BJ (cell line): ENCODE results near the gene RAB35. TPM values are rescaled to one million over a fixed set of nuclear protein-coding genes. Genes with fewer than 3 reads are reported as not detected.

ENCODE experiments used
- CTCF ChIA-PET: fragments of 350-600 bp; formaldehyde crosslinking; extraction: SDS; loops from one replicate; lab custom pipeline; 2021; ENCODE audit warnings: antibody characterized with exemption, inconsistent platforms; lab: Yijun Ruan, JAX
- POLR2A ChIA-PET: fragments of 300-600 bp; sonication (Branson Sonifier 250); formaldehyde crosslinking; extraction: SDS; loops from one replicate; lab custom pipeline; 2021; ENCODE audit warnings: antibody characterized with exemption; lab: Charles Lee
- DNase-seq: peaks from one replicate; pipeline ENCODE4 v3.0.0-alpha.2; 2011; ENCODE audit warnings: low read depth
- H3K27me3 ChIP-seq: 2 replicates; pipeline ENCODE4 v1.6.0; 2011; ENCODE audit warnings: low read length; ENCODE audit not compliant: control insufficient read depth, insufficient read depth
- H3K36me3 ChIP-seq: 2 replicates; pipeline ENCODE4 v1.5.1; 2011; ENCODE audit warnings: low read length; ENCODE audit not compliant: control insufficient read depth, insufficient read depth
- H3K4me3 ChIP-seq: 2 replicates; pipeline ENCODE4 v1.5.1; 2011; ENCODE audit warnings: low read depth, mild to moderate bottlenecking, control low read depth, low read length
- polyA plus RNA-seq: library from polyadenylated mRNA; depleted of rRNA; stranded (reverse); fragments of >200 nt; gene quantifications from 2 replicates; pipeline ENCODE4 v1.2.3, GENCODE V29; 2011
- TF ChIP-seq, protein P1 (sequence below): IDR thresholded peaks from 2 replicates; pipeline ENCODE4 v1.5.1; 2011; ENCODE audit warnings: low read depth, mild to moderate bottlenecking, control low read depth, inconsistent platforms, low read length, moderate library complexity; ENCODE audit not compliant: insufficient read depth

The RAB35 gene
- polyA plus RNA-seq, 1 experiment, result 50.3 TPM

DNA sequence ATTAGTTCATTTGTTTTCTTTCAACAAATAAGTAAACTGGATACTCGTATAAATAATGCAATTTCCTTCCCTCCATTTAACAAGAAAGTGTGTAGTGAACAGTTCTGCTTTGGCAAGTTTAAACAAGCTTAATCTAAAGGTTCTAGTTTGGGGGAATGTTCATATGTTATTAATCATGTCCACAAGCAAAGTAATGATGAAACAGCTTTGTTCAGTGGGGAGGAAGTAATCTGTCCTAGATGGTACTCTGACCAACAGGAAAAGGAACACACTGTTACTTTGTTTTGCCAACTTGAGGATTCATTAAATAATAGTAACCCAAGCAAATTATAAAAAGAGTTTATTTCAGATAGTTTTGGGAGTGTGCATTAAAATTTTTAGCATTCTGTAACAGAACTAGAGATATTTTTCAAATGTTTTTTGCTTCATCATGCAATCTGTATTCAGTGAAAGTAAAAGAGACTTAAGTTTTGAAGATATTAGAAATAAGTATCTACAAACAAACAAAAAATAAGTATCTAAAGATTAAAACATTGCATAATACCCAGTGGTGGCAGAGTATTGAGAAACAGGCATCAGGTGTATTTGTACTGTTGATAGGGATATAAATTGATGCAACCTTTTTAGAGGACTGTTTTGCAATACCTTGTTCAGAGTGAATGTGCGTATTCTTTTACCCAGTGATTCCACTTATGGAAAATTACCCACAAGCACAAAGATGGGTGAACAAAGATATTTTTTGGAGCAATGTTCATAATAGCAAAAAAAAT lies 61.1 kb downstream of the RAB35 start:
- H3K36me3 ChIP-seq, result no peaks in the 10 kb centered on the region
- DNase-seq, result no peak
- no peak overlapping the region for H3K4me3 ChIP-seq
- CTCF ChIA-PET, result interaction anchor here (1.1 kb wide), 1 partner anchor 32 kb away, joined by 3 read pairs; no protein-coding TSS in a partner anchor
- POLR2A ChIA-PET, result no interaction called here
- no peaks in the 10 kb centered on the region for H3K27me3 ChIP-seq
- TF ChIP-seq, protein P1, sequence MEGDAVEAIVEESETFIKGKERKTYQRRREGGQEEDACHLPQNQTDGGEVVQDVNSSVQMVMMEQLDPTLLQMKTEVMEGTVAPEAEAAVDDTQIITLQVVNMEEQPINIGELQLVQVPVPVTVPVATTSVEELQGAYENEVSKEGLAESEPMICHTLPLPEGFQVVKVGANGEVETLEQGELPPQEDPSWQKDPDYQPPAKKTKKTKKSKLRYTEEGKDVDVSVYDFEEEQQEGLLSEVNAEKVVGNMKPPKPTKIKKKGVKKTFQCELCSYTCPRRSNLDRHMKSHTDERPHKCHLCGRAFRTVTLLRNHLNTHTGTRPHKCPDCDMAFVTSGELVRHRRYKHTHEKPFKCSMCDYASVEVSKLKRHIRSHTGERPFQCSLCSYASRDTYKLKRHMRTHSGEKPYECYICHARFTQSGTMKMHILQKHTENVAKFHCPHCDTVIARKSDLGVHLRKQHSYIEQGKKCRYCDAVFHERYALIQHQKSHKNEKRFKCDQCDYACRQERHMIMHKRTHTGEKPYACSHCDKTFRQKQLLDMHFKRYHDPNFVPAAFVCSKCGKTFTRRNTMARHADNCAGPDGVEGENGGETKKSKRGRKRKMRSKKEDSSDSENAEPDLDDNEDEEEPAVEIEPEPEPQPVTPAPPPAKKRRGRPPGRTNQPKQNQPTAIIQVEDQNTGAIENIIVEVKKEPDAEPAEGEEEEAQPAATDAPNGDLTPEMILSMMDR, result no peak

DNA sequence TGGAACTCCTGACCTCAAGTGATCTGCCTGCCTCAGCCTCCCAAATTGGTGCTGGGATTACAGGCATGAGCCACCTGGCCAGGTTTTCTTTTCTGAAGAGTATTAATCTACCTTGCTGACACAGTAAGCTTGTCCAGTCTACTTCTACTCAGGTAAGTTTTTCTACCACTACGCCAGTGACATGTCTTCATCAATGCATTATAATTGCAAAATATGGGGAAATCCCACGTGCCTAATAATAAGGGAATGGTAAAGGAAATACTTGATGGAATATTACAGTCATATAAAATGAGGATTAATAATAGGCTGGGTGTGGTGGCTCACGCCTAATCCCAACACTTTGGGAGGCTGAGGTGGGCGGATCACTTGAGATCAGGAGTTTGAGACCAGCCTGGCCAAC lies 62.3 kb downstream of the RAB35 start:
- Histone ChIP-seq H3K36me3 (no peaks in the 10 kb centered on the region), H3K4me3 (no peak overlapping the region), H3K27me3 (no peaks in the 10 kb centered on the region)
- CTCF ChIA-PET, result no interaction called here
- no peak for DNase-seq
- POLR2A ChIA-PET, result no interaction called here
- TF ChIP-seq, protein P1, result no peak

DNA sequence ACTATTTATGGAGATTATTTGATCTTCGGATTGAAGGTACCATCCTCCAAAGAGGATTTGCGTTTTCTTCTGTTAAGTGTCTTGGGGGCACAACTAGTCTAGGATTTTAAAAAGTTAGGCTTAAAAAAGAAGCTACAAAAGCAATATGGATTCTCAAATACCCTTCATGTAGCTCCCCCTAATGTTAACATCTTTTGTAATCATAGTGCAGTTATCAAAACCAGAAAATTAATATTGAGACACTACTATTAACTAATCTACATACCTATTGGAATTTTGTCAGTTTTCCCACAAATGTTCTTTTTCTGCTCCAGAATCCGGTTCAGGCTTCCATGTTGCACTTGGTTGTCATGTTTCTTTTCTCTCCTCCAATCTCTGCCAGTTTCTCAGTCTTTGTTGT lies 65.0 kb downstream of the RAB35 start:
- Histone ChIP-seq H3K4me3 (no peak overlapping the region), H3K27me3 (no peaks in the 10 kb centered on the region), H3K36me3 (no peaks in the 10 kb centered on the region)
- ChIA-PET POLR2A (no interaction called here), CTCF (no interaction called here)
- DNase-seq, result no peak
- TF ChIP-seq, protein P1, result no peak

DNA sequence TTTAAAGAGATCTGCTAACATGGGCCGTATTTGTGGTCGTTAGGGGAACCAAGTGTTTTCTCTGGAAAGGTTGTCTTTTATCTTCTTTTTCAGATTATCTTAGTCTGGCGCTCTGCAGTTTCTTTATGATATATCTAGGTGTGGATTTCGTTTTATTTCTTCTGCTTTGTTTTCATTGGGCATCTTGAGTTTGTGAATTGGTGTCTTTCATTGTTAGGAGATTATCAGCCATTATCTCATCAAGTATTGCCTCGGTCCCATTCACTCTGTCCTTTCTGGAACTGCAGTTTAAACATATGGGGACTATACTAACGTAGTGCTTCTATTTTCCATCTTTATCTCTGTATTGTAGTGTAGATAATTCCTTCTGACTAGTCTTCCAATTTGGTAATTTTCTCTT lies 67.1 kb downstream of the RAB35 start:
- Histone ChIP-seq H3K4me3 (no peak overlapping the region), H3K36me3 (no peaks in the 10 kb centered on the region), H3K27me3 (no peaks in the 10 kb centered on the region)
- no peak for DNase-seq
- TF ChIP-seq, protein P1, result no peak
- CTCF ChIA-PET, result no interaction called here
- POLR2A ChIA-PET, result no interaction called here

DNA sequence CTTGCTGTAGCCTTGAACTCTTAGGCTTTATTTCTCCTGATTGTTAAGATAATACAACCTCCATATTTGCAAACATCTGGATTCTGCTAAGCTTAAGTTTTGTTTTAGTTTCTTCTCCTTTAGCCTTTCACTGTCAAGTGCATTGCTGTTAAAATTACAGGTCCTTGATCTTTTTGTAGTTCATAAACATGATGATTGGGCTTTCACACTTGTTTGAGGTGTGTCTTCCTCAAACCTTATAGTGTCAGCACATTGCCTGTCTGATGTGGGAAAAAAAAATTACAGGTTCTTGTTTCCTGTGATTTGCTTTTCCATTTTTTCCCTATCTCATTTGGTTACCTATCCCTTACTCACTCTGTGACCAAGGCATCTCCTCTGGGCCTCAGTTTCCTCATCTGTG lies 68.3 kb downstream of the RAB35 start:
- POLR2A ChIA-PET, result no interaction called here
- CTCF ChIA-PET, result interaction anchor here (0.7 to 1.6 kb wide), 2 partner anchors 18 to 1819 kb away, joined by 3 read pairs; no protein-coding TSS in a partner anchor
- Histone ChIP-seq H3K36me3 (no peaks in the 10 kb centered on the region), H3K4me3 (no peak overlapping the region), H3K27me3 (no peaks in the 10 kb centered on the region)
- DNase-seq, result no peak
- TF ChIP-seq, protein P1, result no peak
